ACHN (cell line): ENCODE results near the gene CDK10.
A peak's percentile ranks its signal among the peaks of the same experiment; 100 is the strongest.
"Not testable (repeated sequence)": the region's sequence is repeated elsewhere in the genome, so short reads cannot be mapped to it uniquely, and the experiment has no call there.

Experiments used
- DNase-seq: peaks from one replicate; pipeline ENCODE4 v3.0.0-alpha.2; 2015
- in situ Hi-C: cut with HindIII; loops from 2 replicates; pipeline ENCODE4 v1.10.0; 2017; ENCODE audit warnings: low sequenced_read_pairs, low pct_ligation_motif_present, low pct_unique_long_range_greater_than_20kb

Gene CDK10

GRCh38 chr16:89661215-89661614 is 25.3 kb upstream of the CDK10 start:
- in situ Hi-C loops = no loop called here
- no peak for DNase-seq

GRCh38 chr16:89664238-89664637 is 22.3 kb upstream of the CDK10 start:
- in situ Hi-C loops, DNase-seq: not testable (repeated sequence)

GRCh38 chr16:89667000-89667399 is 19.5 kb upstream of the CDK10 start:
- DNase-seq = peak; percentile 64
- in situ Hi-C loops = not testable (repeated sequence)

DNA sequence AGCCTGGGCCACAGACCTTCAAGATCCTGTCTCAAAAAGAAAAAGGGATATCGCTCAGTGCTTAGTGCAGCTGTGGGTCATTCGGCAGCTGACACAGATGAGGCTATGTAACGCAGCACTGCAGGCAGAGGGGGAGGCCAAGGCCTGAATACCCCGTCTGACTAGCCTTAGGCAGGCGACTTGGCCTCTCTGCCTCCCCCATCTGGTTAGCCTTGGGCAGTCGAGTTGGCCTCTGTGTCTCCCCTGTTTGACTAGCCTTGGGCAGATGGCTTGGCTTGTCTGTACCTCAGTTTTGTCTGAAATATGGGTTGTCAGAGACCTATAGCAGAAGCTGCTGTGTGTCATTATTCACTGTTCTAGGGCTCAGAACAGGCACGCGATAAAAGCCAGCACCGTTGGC is 18.9 kb upstream of the CDK10 start:
- in situ Hi-C loops = no loop called here

DNA sequence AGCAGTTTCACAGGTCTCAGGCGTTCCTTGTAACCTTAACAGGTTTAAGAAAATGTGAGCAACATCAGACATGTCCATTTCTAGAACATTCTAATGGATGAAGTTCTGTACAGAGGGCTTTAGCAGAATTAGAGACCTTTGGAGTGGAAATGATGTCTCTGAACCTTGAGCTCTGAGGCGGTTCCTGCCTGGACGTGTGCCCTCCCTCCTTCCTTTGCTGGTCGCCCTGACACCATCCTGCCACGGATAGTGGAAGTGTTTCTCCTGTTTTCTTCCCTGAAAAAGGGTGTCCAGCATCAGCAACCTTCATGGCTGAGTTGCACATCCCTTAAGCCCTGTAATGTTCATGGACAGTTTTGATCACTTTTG is 17.7 kb upstream of the CDK10 start:
- no peak for DNase-seq
- in situ Hi-C loops = no loop called here

More for the DNA sequence above, 18.9 kb upstream of the CDK10 start:
- DNase-seq = peak; percentile 32

GRCh38 chr16:89669755-89670154 is 16.7 kb upstream of the CDK10 start:
- DNase-seq = no peak
- in situ Hi-C loops = no loop called here

- DNase-seq = peak; percentile 25
- in situ Hi-C loops = no loop called here
These were observed 15.7 kb upstream of the CDK10 start for GRCh38 chr16:89670496-89671431.

DNA sequence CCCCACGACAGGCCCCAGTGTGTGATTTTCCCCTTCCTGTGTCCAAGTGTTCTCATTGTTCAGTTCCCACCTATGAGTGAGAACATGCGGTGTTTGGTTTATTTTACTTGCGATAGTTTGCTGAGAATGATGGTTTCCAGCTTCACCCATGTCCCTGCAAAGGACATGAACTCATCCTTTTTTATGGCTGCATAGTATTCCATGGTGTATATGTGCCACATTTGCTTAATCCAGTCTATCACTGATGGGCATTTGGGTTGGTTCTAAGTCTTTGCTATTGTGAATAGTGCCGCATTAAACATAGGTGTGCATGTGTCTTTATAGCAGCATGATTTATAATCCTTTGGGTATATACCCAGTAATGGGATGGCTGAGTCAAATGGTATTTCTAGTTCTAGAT is 14.9 kb upstream of the CDK10 start:
- in situ Hi-C loops, DNase-seq: not testable (repeated sequence)

DNA sequence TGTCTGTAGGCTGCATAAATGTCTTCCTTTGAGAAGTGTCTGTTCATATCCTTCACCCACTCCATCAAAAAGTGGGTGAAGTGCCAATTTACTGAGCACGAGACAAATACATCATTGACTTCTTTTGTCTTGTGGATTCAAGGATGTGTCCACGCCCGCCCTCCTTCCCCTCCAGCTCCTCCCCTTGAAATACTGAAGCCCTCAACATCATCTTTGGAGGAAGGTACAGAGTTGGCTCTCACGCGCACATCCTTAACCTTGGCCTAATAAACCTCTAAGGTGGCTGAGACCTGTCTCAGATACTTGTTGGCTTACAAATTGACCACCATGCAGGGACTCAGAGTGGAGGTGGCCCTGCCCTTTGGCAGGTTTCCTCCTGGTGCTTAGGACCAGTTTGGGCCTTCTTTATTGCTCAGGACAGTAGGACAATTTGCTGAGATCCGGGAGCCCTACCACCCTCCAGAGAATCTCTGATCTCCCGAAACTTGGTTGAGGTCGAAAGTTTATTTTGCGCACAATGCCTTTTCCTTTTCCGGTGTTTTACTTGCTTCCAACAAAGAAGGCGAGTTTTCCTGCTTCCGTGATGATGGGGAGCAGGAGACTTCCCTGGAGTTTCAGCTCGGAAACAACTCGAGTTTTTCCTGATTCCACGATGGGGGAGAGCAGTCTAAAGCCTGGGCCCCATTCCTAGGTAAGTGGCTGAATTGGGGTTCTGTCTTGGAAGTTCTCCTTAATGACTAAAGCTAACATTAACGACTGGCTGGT is 14.1 kb upstream of the CDK10 start:
- DNase-seq = no peak
- in situ Hi-C loops = no loop called here

GRCh38 chr16:89678258-89678657 is 8.2 kb upstream of the CDK10 start:
- in situ Hi-C loops = no loop called here
- peak; percentile 34 for DNase-seq

GRCh38 chr16:89685916-89686315 is 573 bp upstream of the CDK10 start:
- in situ Hi-C loops = no loop called here

DNA sequence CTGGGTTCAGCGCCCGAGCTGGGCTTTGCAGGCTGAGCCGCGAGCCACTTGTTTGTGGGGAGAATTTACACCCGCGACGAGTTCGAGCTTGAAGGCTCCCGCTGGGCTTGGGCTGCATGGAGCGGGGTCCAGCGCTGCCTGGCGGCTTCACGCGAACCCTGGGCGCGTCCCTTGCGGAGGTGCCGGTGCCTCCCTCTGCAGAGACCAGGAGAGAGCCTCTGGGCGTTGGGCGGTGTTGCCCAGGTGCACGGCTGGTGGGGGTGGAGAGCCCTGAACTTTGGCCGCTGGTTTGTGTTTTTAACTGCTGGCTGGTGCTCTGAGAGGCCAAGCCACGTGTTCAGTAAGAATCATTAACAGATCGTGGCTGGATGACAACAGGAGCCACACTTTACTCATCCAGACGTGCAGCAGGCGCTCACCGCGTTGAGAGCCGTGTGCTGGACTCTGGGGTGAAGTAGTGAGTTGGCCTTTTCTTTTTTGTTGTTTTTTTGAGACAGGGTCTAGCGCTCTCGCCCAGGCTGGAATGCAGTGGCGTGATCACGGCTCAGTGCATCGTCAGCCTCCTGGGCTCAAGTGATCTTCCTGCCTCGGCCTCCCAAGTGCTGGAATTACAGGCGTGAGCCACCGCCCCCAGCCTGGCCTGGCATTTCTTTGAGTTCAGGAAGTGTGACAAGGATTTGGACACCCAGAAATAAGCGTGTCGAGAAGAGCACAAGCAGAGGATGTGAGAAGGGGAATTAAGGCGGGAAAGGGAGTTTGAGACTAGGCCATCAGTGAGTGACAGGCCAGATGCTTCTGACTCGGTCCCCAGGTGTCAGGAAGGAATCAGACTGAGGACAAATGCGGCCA is 827 bp downstream of the CDK10 start:
- in situ Hi-C loops = no loop called here
- DNase-seq = peak; percentile 98

More at GRCh38 chr16:89685916-89686315, 573 bp upstream of the CDK10 start:
- no peak for DNase-seq

DNA sequence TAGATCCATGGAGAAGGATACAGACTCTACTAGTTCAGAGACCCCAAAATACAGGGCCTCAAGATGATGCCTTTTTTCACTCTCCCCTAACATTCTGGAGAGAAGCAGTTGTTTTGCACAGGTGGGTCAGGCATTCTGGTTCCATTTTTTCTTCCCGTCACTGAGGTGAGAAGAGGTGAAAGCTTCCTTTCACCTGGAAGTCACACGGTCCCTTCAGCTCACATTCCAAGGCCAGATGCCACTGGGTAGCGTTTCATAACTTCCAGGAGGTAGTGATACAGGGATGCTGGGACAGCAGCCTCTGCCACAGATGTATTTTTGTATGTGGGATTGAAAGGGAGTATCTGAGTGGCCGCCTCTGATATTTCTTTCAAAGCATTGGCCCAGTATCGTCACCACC is 1.9 kb downstream of the CDK10 start:
- DNase-seq = no peak
- in situ Hi-C loops = no loop called here

DNA sequence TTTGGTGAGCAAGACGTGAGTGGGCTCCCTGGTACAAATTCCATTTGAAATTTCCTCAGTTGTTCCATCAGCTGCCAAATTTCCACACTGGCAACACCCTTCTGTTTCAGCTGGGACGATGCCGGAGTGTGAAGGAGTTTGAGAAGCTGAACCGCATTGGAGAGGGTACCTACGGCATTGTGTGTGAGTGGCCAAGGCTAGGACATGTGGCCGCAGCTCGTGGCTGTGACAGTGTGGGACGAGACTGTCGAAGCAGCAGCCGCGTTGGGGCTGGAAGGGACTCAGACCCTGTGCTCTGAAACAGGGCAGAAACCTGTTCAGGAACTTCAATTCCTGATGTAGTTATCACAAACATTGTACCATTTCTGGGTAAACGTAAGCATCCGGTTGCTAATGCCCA is 2.7 kb downstream of the CDK10 start:
- in situ Hi-C loops = no loop called here
- no peak for DNase-seq

GRCh38 chr16:89689621-89690020 is 3.1 kb downstream of the CDK10 start:
- DNase-seq, in situ Hi-C loops: not testable (repeated sequence)

- in situ Hi-C loops = no loop called here
- no peak for DNase-seq
These were observed 4.0 kb downstream of the CDK10 start for GRCh38 chr16:89690392-89690901.

DNA sequence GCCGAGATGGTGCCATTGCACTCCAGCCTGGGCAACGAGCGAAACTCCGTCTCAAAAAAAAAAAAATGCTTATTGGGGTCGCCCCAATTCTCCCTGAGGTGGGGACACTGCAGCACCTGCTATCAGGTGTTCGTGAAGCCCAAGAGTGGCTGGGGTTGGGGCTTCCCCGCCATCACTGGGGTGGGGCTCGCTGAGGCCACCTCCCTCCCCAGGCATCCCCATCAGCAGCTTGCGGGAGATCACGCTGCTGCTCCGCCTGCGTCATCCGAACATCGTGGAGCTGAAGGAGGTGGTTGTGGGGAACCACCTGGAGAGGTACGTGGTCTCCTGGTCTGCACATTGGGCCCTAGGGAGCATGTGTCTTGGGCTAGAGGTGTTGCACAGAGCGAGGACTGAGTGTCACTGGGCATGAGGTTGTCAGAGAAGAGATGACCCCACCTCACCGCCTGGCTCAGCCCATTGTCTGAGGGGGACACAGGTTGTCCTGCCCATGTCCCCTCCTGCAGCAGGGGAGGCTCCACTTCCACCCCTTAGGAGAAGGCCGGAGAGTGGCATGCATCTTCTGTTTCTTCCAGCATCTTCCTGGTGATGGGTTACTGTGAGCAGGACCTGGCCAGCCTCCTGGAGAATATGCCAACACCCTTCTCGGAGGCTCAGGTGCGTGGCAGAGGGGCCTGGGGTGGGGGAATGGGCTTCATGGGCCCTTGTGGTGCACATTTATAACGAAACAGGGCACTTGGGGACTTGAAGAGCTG is 4.9 kb downstream of the CDK10 start:
- DNase-seq = no peak
- in situ Hi-C loops = no loop called here

- DNase-seq = no peak
- in situ Hi-C loops = no loop called here
These were observed 5.6 kb downstream of the CDK10 start for GRCh38 chr16:89691986-89692569.
